IPS-NIHi7 (cell line): ENCODE results near the gene PPP4C.
"Not testable (repeated sequence)": the region's sequence is repeated elsewhere in the genome, so short reads cannot be mapped to it uniquely, and the experiment has no call there.

ENCODE experiments used
- DNase-seq: peaks from one replicate; pipeline ENCODE4 v3.0.0; 2012; ENCODE audit warnings: mixed read lengths; ENCODE audit errors: extremely low spot score

Gene PPP4C

DNA sequence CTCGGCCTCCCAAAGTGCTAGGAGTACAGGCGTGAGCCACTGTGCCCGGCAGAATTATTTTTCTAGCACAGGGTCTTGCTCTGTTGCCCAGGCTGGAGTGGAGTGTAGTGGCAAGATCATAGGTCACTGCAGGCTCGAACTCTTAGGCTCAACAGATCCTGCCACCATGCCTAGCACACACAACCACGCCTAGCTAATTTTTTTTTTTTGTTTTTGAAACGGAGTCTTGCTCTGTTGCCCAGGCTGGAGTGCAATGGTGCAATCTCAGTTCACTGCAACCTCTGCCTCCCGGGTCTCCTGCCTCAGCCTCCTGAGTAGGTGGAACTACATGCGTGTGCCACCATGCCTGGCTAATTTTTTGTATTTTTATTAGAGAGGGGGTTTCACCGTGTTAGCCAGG, 49.9 kb downstream of the PPP4C start:
- not testable (repeated sequence) for DNase-seq

DNA sequence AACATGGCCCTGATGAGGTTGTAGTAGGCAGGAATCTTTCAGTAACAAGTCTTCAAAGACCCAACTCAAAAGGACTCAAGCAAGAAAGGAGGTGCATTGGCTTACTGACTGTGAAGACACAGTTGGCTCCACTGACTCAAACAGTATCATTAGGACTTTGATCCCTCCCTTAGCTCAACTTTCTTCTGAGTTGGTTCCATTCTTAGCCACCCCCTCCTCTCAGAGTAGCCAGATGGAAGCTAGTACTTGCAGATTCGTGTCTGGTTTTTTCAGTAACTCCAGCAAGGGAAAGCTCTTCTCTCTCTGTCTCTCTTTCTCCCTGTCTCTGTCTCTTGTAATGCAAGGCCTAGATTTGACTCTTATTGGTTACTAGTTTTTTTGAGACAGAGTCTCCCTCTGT, 52.2 kb downstream of the PPP4C start:
- DNase-seq, result no peak

DNA sequence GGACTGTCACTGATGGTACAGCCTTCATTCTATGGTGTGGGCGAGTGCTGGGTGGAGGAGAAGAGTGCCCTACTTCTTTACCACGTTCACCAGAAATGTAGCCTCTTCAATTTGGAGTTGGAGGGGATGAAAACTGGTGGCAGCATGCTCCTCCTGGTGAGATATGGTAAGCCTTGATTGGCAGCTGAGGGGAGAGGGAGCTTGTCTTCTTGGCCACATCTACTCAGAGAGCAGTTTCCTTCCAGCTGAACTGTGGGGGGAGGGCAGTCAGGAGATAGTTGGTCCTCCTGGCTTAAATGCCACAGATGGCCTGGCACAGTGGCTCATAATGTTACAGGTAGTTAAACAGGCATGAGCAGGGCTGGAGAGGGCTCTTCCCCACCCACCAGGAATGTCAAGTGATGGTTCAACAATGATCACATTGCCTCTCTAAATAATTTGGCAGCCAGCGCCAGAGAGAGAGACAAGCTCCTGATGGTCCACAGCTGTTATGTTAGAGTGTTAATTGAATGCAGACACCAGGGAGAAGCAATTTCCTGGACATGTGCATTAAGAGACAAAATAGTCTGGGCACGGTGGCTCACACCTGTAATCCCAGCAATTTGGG, 56.2 kb downstream of the PPP4C start:
- no peak for DNase-seq

DNA sequence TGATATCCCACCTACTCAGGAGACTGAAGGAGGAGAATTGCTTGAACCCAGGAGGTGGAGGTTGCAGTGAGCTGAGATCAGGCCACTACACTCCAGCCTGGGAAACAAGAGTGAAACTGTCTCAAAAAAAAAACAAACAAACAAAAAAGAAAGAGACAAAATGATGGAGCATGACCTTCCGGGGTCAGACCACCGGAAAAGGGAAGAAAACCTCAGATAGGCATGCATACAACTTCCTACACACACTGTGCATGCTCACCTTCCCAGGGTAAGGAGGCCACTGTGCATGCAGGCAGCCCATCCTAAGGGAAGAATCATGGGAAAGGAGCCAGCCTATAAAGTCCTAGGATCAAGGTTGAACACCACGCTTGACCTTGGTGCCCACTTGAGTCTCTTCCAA, 56.8 kb downstream of the PPP4C start:
- DNase-seq, result no peak
